GM12878 (cell line): Measurements from ENCODE around the gene XPNPEP2.

Experiments used
- BHLHE40 ChIP-seq, 2 experiments: fragments of 450-650 bp in 1 of 2; IDR thresholded peaks; 2 replicates each; pipeline ENCODE4 v1.6.1; 2011 to 2017; ENCODE audit warnings: low read depth in 2 of 2, borderline replicate concordance in 1 of 2, improper control_type of control experiment in 1 of 2, low read length in 1 of 2, mild to moderate bottlenecking in 1 of 2
- CHD2 ChIP-seq: IDR thresholded peaks from 2 replicates; pipeline ENCODE4 v1.6.1; 2011; ENCODE audit warnings: low read depth, low read length, improper control_type of control experiment, borderline replicate concordance
- CTCF ChIP-seq, 3 experiments: IDR thresholded peaks in 2 of 3; conservative IDR thresholded peaks in 1 of 3; 2 replicates each; pipeline ENCODE4 v1.5.1; 2011; ENCODE audit warnings: low read depth in 3 of 3, low read length in 3 of 3, mild to moderate bottlenecking in 3 of 3, control low read depth in 2 of 3, moderate library complexity in 2 of 3, inconsistent platforms in 1 of 3, mixed read lengths in 1 of 3; ENCODE audit not compliant: control insufficient read depth in 2 of 3, insufficient read depth in 1 of 3; ENCODE audit errors: extremely low read depth in 1 of 3
- MAX ChIP-seq: IDR thresholded peaks from 2 replicates; pipeline ENCODE4 v1.6.1; 2012; ENCODE audit warnings: low read depth, low read length, improper control_type of control experiment
- NFYA ChIP-seq: IDR thresholded peaks from 2 replicates; pipeline ENCODE4 v1.6.1; 2011; ENCODE audit warnings: low read depth, mild to moderate bottlenecking, low read length, improper control_type of control experiment, borderline replicate concordance
- POLR2A ChIP-seq: IDR thresholded peaks from 2 replicates; pipeline ENCODE4 v1.6.1; 2011; ENCODE audit warnings: low read depth, mild to moderate bottlenecking, low read length
- RAD21 ChIP-seq: IDR thresholded peaks from 2 replicates; pipeline ENCODE4 v1.6.1; 2011; ENCODE audit warnings: mild to moderate bottlenecking, low read depth, low read length, moderate library complexity; ENCODE audit not compliant: insufficient read depth

GRCh38 chrX:129741880-129742758 is 3.3 kb downstream of the XPNPEP2 start:
- TF ChIP-seq CTCF (IDR thresholded peaks at IDR 0.05 in 2 of 3, conservative IDR thresholded peaks at IDR 0.05 in 1 of 3; ENCODE audit: control insufficient read depth in 2 of 3, extremely low read depth in 1 of 3, insufficient read depth in 1 of 3, low read depth in 3 of 3, low read length in 3 of 3): no peak
- TF ChIP-seq BHLHE40 (IDR thresholded peaks at IDR 0.05; ENCODE audit: borderline replicate concordance in 1 of 2, low read depth in 2 of 2, low read length in 1 of 2): no peak
- TF ChIP-seq POLR2A: no peak
- TF ChIP-seq NFYA: no peak
- TF ChIP-seq MAX: no peak
- no peak for TF ChIP-seq CHD2
- no peak for TF ChIP-seq RAD21
